ENCODE data around the gene PRPF6.

- no peak for TF ChIP-seq SREBF2 (IDR thresholded peaks at IDR 0.05)
- no peak for TF ChIP-seq CTCF (IDR thresholded peaks at IDR 0.05)
- TF ChIP-seq POLR2A (IDR thresholded peaks at IDR 0.05; ENCODE audit: low read length), result no peak
- no peak for TF ChIP-seq ZFP36 (IDR thresholded peaks at IDR 0.05; ENCODE audit: borderline replicate concordance, partially characterized antibody)
- no peak for TF ChIP-seq EP300 (IDR thresholded peaks at IDR 0.05)
- TF ChIP-seq MYC (IDR thresholded peaks at IDR 0.05; ENCODE audit: borderline replicate concordance, low read length), result no peak
- no peak for TF ChIP-seq USF2 (IDR thresholded peaks at IDR 0.05)
- TF ChIP-seq HDAC2 (IDR thresholded peaks at IDR 0.05), result no peak
- TF ChIP-seq CHD4 (IDR thresholded peaks at IDR 0.05; ENCODE audit: borderline replicate concordance), result no peak
- no peak for TF ChIP-seq RAD21 (conservative IDR thresholded peaks at IDR 0.05 in 1 of 2, IDR thresholded peaks at IDR 0.05 in 1 of 2)
- TF ChIP-seq, protein P1, sequence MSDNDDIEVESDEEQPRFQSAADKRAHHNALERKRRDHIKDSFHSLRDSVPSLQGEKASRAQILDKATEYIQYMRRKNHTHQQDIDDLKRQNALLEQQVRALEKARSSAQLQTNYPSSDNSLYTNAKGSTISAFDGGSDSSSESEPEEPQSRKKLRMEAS (IDR thresholded peaks at IDR 0.05), result no peak
- no peak for TF ChIP-seq POLR2AphosphoS2 (conservative IDR thresholded peaks at IDR 0.05; ENCODE audit: low read length)
Measured at GRCh38 chr20:63939061-63939935, 41.6 kb upstream of the PRPF6 start.
